Stimulated activated CD4-positive, alpha-beta T cell treated with anti-CD3 and anti-CD28 coated beads, TNF-alpha, amount 100 ng/mL, for 4 hours (primary cell): Measurements from ENCODE around the gene C1QTNF3.

Experiments
- DNase-seq, 3 experiments: peaks; one replicate each; pipeline ENCODE4 v3.0.0-alpha.2; 2020; ENCODE audit warnings: low read depth in 3 of 3

Gene C1QTNF3

GRCh38 chr5:33999978-34000377 is 43.0 kb downstream of the C1QTNF3 start:
- no peak for DNase-seq

- DNase-seq = no peak
Measured at GRCh38 chr5:33997331-33997983, 45.6 kb downstream of the C1QTNF3 start.

- no peak for DNase-seq
Measured at GRCh38 chr5:33995865-33996264, 47.1 kb downstream of the C1QTNF3 start.

GRCh38 chr5:33994845-33995244 is 48.2 kb downstream of the C1QTNF3 start:
- DNase-seq = no peak

- no peak for DNase-seq
Measured at GRCh38 chr5:33992864-33993263, 50.1 kb downstream of the C1QTNF3 start.

GRCh38 chr5:33985447-33985846 is 57.6 kb downstream of the C1QTNF3 start:
- DNase-seq = no peak

GRCh38 chr5:33984671-33985124 is 58.3 kb downstream of the C1QTNF3 start, which contains the start of gene SLC45A2:
Gene SLC45A2, minus strand, starts transcription at chr5:33984693. Its CDS starts 110 bp downstream, at chr5:33984583.
- no peak for DNase-seq

- DNase-seq = no peak
Measured at GRCh38 chr5:33984178-33984577, 58.8 kb downstream of the C1QTNF3 start.

GRCh38 chr5:33981408-33982162 is 61.4 kb downstream of the C1QTNF3 start:
- no peak for DNase-seq

GRCh38 chr5:33980030-33980429 is 63.0 kb downstream of the C1QTNF3 start:
- DNase-seq = no peak

- DNase-seq = no peak
Measured at GRCh38 chr5:33978306-33978705, 64.7 kb downstream of the C1QTNF3 start.

- no peak for DNase-seq
Measured at GRCh38 chr5:33976307-33976706, 66.7 kb downstream of the C1QTNF3 start.

GRCh38 chr5:33975852-33976251 is 67.2 kb downstream of the C1QTNF3 start:
- no peak for DNase-seq

- DNase-seq = no peak
Measured at GRCh38 chr5:33973271-33973670, 69.7 kb downstream of the C1QTNF3 start.

GRCh38 chr5:33969572-33970452 is 73.2 kb downstream of the C1QTNF3 start:
- DNase-seq = no peak

GRCh38 chr5:33968211-33969005 is 74.6 kb downstream of the C1QTNF3 start:
- no peak for DNase-seq
